ENCODE results near the gene TPK1.
"Not testable (repeated sequence)": the region's sequence is repeated elsewhere in the genome, so short reads cannot be mapped to it uniquely, and the experiment has no call there.

TPK1 gene

GRCh38 chr7:144584726-144585125 is 251.1 kb downstream of the TPK1 start:
- Histone ChIP-seq H3K9ac (ENCODE audit: low read depth, low read length) (no peak overlapping the region), H3K9me3 (ENCODE audit: control insufficient read depth, insufficient read depth, low read length) (no peaks in the 10 kb centered on the region), H3K4me1 (ENCODE audit: control insufficient read depth, insufficient read depth, low read length) (no peaks in the 10 kb centered on the region), H3K4me3 (ENCODE audit: low read depth, low read length) (no peak overlapping the region), H3K27ac (ENCODE audit: low read depth, low read length) (no peak overlapping the region), H3K27me3 (ENCODE audit: control insufficient read depth, insufficient read depth, low read length) (no peaks in the 10 kb centered on the region), H3K36me3 (ENCODE audit: control insufficient read depth, insufficient read depth, low read length) (no peaks in the 10 kb centered on the region)

DNA sequence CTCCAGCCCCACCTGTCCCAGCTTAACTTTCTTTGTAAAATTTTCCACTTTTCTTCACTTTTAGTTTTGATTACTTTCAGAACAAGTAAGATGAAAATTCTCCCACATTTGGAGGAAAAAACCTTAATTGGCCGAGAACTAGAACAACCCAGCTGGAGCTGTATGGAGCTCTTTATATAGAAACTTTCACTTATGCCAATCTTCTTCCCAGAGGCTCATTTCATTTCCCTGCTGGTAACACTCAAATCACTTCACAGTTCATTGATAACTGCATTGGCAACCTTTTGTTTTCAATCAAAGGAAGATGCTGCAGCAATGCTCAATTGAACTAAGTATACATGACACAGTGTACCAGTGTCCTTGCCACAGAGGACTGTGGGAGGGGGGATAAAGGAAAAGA is 256.2 kb downstream of the TPK1 start:
- Histone ChIP-seq H3K9ac (ENCODE audit: low read depth, low read length) (no peak overlapping the region), H3K9me3 (ENCODE audit: control insufficient read depth, insufficient read depth, low read length) (no peaks in the 10 kb centered on the region)

GRCh38 chr7:144575456-144575855 is 260.4 kb downstream of the TPK1 start:
- Histone ChIP-seq H3K27me3 (ENCODE audit: control insufficient read depth, insufficient read depth, low read length) (no peaks in the 10 kb centered on the region), H3K4me1 (ENCODE audit: control insufficient read depth, insufficient read depth, low read length) (peaks cover 6% of the 10 kb centered on the region), H3K4me3 (ENCODE audit: low read depth, low read length) (no peak overlapping the region), H3K9ac (ENCODE audit: low read depth, low read length) (no peak overlapping the region), H3K27ac (ENCODE audit: low read depth, low read length) (no peak overlapping the region), H3K36me3 (ENCODE audit: control insufficient read depth, insufficient read depth, low read length) (no peaks in the 10 kb centered on the region), H3K9me3 (ENCODE audit: control insufficient read depth, insufficient read depth, low read length) (no peaks in the 10 kb centered on the region; the same call in 1 of the 2 replicates)

More for the DNA sequence above, 256.2 kb downstream of the TPK1 start:
- Histone ChIP-seq H3K27me3 (ENCODE audit: control insufficient read depth, insufficient read depth, low read length) (no peaks in the 10 kb centered on the region), H3K27ac (ENCODE audit: low read depth, low read length) (no peak overlapping the region), H3K4me1 (ENCODE audit: control insufficient read depth, insufficient read depth, low read length) (peaks cover 6% of the 10 kb centered on the region), H3K4me3 (ENCODE audit: low read depth, low read length) (no peak overlapping the region), H3K36me3 (ENCODE audit: control insufficient read depth, insufficient read depth, low read length) (no peaks in the 10 kb centered on the region)

DNA sequence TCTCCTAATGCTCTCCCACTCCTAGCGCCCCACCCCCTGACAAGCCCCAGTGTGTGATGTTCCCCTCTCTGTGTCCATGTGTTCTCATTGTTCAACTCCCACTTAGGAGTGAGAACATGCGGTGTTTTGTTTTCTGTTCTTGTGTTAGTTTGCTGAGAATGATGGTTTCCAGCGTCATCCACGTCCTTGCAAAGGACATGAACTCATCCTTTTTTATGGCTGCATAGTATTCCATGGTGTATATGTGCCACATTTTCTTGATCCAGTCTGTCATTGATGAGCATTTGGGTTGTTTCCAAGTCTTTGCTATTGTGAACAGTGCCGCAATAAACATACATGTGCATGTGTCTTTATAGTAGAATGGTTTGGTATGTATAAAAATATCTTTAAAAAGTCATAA is 261.1 kb downstream of the TPK1 start:
- H3K4me3 ChIP-seq (ENCODE audit: low read depth, low read length); H3K4me1 ChIP-seq (ENCODE audit: control insufficient read depth, insufficient read depth, low read length); H3K27ac ChIP-seq (ENCODE audit: low read depth, low read length); H3K36me3 ChIP-seq (ENCODE audit: control insufficient read depth, insufficient read depth, low read length); H3K27me3 ChIP-seq (ENCODE audit: control insufficient read depth, insufficient read depth, low read length); H3K9ac ChIP-seq (ENCODE audit: low read depth, low read length); H3K9me3 ChIP-seq (ENCODE audit: control insufficient read depth, insufficient read depth, low read length): not testable (repeated sequence)

DNA sequence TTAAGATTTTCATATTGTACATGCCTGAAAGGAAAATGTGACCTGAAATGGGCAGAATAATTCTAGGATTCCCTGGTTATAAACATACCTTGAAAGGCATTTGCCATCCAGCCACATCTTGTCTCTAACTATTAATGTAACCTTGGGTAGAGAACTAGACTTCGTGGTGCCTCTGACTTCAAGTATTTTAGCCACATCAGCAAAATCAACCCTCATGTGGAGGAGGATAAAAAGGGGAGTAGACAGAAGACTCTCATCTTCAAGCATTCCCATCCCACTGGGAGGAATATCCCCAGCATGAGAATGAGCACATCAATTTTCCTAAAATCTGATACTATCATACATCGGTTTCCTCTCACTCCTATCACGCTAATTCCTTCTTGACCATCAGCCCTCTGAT is 267.6 kb downstream of the TPK1 start:
- Histone ChIP-seq H3K27ac (ENCODE audit: low read depth, low read length) (no peak overlapping the region), H3K4me3 (ENCODE audit: low read depth, low read length) (no peak overlapping the region), H3K9me3 (ENCODE audit: control insufficient read depth, insufficient read depth, low read length) (no peaks in the 10 kb centered on the region), H3K27me3 (ENCODE audit: control insufficient read depth, insufficient read depth, low read length) (no peaks in the 10 kb centered on the region), H3K9ac (ENCODE audit: low read depth, low read length) (no peak overlapping the region), H3K4me1 (ENCODE audit: control insufficient read depth, insufficient read depth, low read length) (peaks cover 10% of the 10 kb centered on the region), H3K36me3 (ENCODE audit: control insufficient read depth, insufficient read depth, low read length) (no peaks in the 10 kb centered on the region)

DNA sequence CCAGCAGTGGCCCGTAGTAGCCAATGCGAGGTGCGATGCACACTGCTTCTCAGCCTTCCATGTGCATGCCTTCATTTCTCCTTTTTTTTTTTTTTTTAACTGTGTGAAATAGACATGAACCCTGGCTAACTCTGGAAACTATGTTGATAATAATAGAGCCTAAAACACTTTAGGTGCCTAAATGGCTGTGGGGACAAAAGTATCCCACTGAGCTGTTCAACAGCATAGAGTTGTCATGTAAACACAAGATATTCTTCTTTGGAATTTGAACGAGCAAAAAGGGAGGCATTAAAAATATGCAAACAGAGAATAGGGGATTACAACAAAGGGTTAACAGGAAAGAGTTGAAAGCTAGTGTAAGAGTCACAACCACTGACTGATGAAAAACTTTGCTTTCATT is 270.3 kb downstream of the TPK1 start:
- no peaks in the 10 kb centered on the region for H3K27me3 ChIP-seq (ENCODE audit: control insufficient read depth, insufficient read depth, low read length)

DNA sequence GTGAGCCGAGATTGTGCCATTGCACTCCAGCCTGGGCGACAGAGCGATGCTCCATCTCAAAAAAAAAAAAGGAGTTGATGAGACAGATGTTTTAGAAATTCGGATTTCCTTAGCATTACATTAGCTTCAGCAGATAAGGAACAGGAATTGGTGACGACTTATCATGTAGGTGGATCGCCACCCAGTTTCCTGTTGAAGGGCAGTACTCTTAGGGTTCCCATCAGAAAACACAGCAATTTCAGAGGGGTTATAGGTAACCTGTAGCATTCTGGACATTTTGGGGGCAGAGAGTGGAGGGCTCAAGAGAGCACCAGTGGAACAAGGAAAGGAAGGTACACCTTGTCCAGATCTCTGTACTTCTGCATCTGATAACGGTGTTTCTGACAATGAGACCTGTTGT is 286.0 kb downstream of the TPK1 start:
- Histone ChIP-seq H3K9me3 (ENCODE audit: control insufficient read depth, insufficient read depth, low read length) (no peaks in the 10 kb centered on the region), H3K4me1 (ENCODE audit: control insufficient read depth, insufficient read depth, low read length) (no peaks in the 10 kb centered on the region), H3K9ac (ENCODE audit: low read depth, low read length) (no peak overlapping the region), H3K27ac (ENCODE audit: low read depth, low read length) (no peak overlapping the region), H3K27me3 (ENCODE audit: control insufficient read depth, insufficient read depth, low read length) (no peaks in the 10 kb centered on the region), H3K4me3 (ENCODE audit: low read depth, low read length) (no peak overlapping the region), H3K36me3 (ENCODE audit: control insufficient read depth, insufficient read depth, low read length) (no peaks in the 10 kb centered on the region)

More for the DNA sequence above, 270.3 kb downstream of the TPK1 start:
- Histone ChIP-seq H3K27ac (ENCODE audit: low read depth, low read length) (peak overlapping the region; percentile 48), H3K4me3 (ENCODE audit: low read depth, low read length) (no peak overlapping the region), H3K4me1 (ENCODE audit: control insufficient read depth, insufficient read depth, low read length) (peaks cover 10% of the 10 kb centered on the region), H3K9ac (ENCODE audit: low read depth, low read length) (no peak overlapping the region), H3K9me3 (ENCODE audit: control insufficient read depth, insufficient read depth, low read length) (no peaks in the 10 kb centered on the region), H3K36me3 (ENCODE audit: control insufficient read depth, insufficient read depth, low read length) (no peaks in the 10 kb centered on the region)

- H3K9me3 ChIP-seq (ENCODE audit: control insufficient read depth, insufficient read depth, low read length), result no peaks in the 10 kb centered on the region
- no peak overlapping the region for H3K27ac ChIP-seq (ENCODE audit: low read depth, low read length)
- no peak overlapping the region for H3K4me3 ChIP-seq (ENCODE audit: low read depth, low read length)
- no peaks in the 10 kb centered on the region for H3K4me1 ChIP-seq (ENCODE audit: control insufficient read depth, insufficient read depth, low read length)
- H3K27me3 ChIP-seq (ENCODE audit: control insufficient read depth, insufficient read depth, low read length), result no peaks in the 10 kb centered on the region
- no peaks in the 10 kb centered on the region for H3K36me3 ChIP-seq (ENCODE audit: control insufficient read depth, insufficient read depth, low read length)
- H3K9ac ChIP-seq (ENCODE audit: low read depth, low read length), result no peak overlapping the region
Observed at GRCh38 chr7:144548556-144548955, 287.3 kb downstream of the TPK1 start.

- Histone ChIP-seq H3K9ac (ENCODE audit: low read depth, low read length) (no peak overlapping the region), H3K4me3 (ENCODE audit: low read depth, low read length) (no peak overlapping the region), H3K27ac (ENCODE audit: low read depth, low read length) (no peak overlapping the region), H3K9me3 (ENCODE audit: control insufficient read depth, insufficient read depth, low read length) (no peaks in the 10 kb centered on the region), H3K36me3 (ENCODE audit: control insufficient read depth, insufficient read depth, low read length) (no peaks in the 10 kb centered on the region), H3K27me3 (ENCODE audit: control insufficient read depth, insufficient read depth, low read length) (no peaks in the 10 kb centered on the region), H3K4me1 (ENCODE audit: control insufficient read depth, insufficient read depth, low read length) (no peaks in the 10 kb centered on the region)
Observed at GRCh38 chr7:144547888-144548287, 288.0 kb downstream of the TPK1 start.

- Histone ChIP-seq H3K27ac (ENCODE audit: low read depth, low read length) (no peak overlapping the region), H3K9ac (ENCODE audit: low read depth, low read length) (no peak overlapping the region), H3K4me1 (ENCODE audit: control insufficient read depth, insufficient read depth, low read length) (no peaks in the 10 kb centered on the region), H3K27me3 (ENCODE audit: control insufficient read depth, insufficient read depth, low read length) (no peaks in the 10 kb centered on the region), H3K4me3 (ENCODE audit: low read depth, low read length) (no peak overlapping the region), H3K36me3 (ENCODE audit: control insufficient read depth, insufficient read depth, low read length) (no peaks in the 10 kb centered on the region), H3K9me3 (ENCODE audit: control insufficient read depth, insufficient read depth, low read length) (no peaks in the 10 kb centered on the region)
Observed at GRCh38 chr7:144546782-144547181, 289.1 kb downstream of the TPK1 start.

- Histone ChIP-seq H3K27me3 (ENCODE audit: control insufficient read depth, insufficient read depth, low read length) (no peaks in the 10 kb centered on the region), H3K9ac (ENCODE audit: low read depth, low read length) (no peak overlapping the region), H3K27ac (ENCODE audit: low read depth, low read length) (no peak overlapping the region), H3K9me3 (ENCODE audit: control insufficient read depth, insufficient read depth, low read length) (no peaks in the 10 kb centered on the region), H3K36me3 (ENCODE audit: control insufficient read depth, insufficient read depth, low read length) (no peaks in the 10 kb centered on the region), H3K4me1 (ENCODE audit: control insufficient read depth, insufficient read depth, low read length) (no peaks in the 10 kb centered on the region), H3K4me3 (ENCODE audit: low read depth, low read length) (no peak overlapping the region)
Observed at GRCh38 chr7:144545330-144545729, 290.5 kb downstream of the TPK1 start.

All from HUES48 (cell line).